Measurements from ENCODE around the gene TCERG1L. TPM values are rescaled to one million over a fixed set of nuclear protein-coding genes. Genes with fewer than 3 reads are reported as not detected.

The TCERG1L gene
- total RNA-seq, 1 donor from 2014 or later: 2.7 TPM

DNA sequence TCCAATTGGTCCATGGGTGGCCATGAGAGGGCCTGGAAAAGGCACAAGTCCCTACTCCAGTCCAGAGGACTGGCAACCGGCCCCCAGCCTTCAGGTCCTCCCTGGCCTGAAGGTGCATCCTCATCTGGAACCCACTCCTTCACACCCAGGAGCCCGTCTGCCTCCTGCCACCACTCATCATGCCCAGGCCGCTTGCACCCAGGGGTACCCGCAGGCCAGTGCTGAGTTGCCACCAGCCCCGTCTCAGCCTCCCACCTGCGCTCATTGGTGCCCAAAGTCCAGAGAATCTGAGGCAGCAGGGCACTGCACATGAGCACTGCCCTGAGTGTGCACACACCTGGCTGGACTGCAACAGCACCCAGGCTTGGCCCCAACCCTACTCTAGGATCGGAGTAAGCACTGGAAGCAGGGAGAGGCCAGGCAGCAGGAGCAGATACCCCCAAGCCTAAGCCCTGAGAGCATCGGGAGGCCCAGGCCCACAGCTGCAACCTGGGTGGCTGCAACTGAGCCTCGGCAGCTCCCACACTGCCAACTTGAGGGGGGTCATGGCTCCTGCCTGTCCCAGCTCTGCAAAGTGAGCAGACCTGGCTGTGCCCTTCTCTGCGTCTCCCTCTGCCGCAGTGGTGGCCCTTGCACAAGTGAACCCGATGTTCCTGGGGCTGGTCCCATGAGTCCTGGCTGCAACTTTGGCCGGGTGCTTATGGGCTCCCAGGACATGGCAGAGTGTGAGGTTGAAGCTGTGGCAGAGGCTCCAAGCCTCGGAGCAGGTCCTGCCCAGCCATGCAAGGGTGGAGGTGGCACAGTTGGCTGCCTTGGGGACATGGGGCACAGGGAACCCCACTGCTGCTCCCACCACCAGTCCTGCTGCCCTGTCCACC, 44.3 kb downstream of the TCERG1L start:
- Mint-ChIP-seq H3K27ac (no peak overlapping the region), H3K4me3 (no peak overlapping the region), H3K27me3 (peaks cover 7% of the 10 kb centered on the region), H3K36me3 (no peaks in the 10 kb centered on the region), H3K9me3 (no peaks in the 10 kb centered on the region), H3K4me1 (ENCODE audit: unreplicated experiment) (no peaks in the 10 kb centered on the region)
- TF ChIP-seq, protein P1, sequence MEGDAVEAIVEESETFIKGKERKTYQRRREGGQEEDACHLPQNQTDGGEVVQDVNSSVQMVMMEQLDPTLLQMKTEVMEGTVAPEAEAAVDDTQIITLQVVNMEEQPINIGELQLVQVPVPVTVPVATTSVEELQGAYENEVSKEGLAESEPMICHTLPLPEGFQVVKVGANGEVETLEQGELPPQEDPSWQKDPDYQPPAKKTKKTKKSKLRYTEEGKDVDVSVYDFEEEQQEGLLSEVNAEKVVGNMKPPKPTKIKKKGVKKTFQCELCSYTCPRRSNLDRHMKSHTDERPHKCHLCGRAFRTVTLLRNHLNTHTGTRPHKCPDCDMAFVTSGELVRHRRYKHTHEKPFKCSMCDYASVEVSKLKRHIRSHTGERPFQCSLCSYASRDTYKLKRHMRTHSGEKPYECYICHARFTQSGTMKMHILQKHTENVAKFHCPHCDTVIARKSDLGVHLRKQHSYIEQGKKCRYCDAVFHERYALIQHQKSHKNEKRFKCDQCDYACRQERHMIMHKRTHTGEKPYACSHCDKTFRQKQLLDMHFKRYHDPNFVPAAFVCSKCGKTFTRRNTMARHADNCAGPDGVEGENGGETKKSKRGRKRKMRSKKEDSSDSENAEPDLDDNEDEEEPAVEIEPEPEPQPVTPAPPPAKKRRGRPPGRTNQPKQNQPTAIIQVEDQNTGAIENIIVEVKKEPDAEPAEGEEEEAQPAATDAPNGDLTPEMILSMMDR (conservative IDR thresholded peaks at IDR 0.05): no peak
- DNase-seq (ENCODE audit: extremely low spot score, unreplicated experiment): peak; percentile 43

DNA sequence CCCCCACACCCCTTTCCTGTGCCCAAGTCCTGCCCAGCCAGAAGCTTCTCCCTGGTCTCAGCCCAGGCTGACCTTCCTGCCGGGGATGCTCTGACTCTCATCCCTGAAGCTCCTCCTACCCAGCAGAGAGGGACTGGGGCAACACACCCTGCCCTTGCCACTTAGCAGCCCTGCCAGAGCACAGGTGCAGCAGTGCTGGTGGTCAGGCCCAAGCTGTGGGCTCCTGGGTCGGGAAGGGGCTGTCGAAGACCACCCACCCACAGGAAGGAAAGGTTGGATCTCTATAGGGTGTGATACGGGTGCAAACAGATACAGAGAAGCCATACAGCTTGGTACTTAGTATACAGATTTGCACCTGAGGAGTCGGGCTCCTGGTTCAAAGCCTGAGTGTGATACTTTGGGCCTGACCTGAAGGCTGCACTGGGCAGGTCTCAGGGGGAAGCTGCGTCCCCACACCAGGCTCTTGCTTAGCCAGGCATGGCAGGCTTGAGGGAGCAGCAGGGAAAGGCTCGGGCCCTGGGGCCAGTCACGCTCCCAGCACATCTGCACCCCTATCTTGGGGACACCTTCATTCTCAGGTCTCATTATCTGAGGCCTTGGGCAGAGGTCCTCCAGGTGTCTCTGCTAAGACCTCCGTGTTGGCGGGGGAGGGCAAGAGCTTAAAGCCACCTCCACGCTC, 47.3 kb downstream of the TCERG1L start:
- no peaks in the 10 kb centered on the region for H3K36me3 Mint-ChIP-seq
- no peak overlapping the region for H3K27ac Mint-ChIP-seq
- no peaks in the 10 kb centered on the region for H3K4me1 Mint-ChIP-seq (ENCODE audit: unreplicated experiment)

DNA sequence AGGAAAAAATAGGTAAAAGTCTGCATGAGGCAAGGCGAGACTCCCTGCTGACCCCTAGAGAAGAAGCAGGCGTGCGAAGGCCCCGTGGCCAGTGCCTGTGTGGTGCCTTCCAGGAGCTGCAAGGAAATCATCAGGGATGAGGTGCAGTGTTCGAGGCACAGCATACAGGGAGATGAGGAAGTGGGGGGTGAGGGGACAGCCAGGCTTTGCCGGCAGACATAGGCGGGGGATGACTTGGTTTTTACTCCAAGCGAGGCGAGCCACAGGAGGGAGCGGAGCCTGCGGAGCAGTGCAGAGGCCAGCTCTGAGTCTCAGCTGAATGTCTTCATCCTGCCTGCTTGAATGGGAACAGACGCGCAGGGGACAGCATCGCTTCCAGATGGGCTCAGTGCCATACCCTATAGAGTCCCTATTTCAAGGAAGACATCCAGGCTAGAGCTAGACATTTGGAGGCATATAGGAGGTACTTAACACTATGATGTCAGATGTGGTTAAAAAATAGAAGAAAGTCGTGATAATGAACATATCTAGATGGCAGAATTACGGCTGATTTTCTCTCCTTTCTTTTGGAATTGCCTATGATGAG, 49.5 kb downstream of the TCERG1L start:
- H3K4me3 Mint-ChIP-seq: no peak overlapping the region
- H3K36me3 Mint-ChIP-seq: no peaks in the 10 kb centered on the region
- H3K4me1 Mint-ChIP-seq (ENCODE audit: unreplicated experiment): no peaks in the 10 kb centered on the region
- peaks cover 7% of the 10 kb centered on the region for H3K27me3 Mint-ChIP-seq
- no peaks in the 10 kb centered on the region for H3K9me3 Mint-ChIP-seq
- H3K27ac Mint-ChIP-seq: no peak overlapping the region
- TF ChIP-seq, protein P1 (conservative IDR thresholded peaks at IDR 0.05): no peak
- DNase-seq (ENCODE audit: extremely low spot score, unreplicated experiment): no peak

More for the DNA sequence above, 47.3 kb downstream of the TCERG1L start:
- DNase-seq (ENCODE audit: extremely low spot score, unreplicated experiment): no peak
- H3K27me3 Mint-ChIP-seq: peaks cover 7% of the 10 kb centered on the region
- H3K4me3 Mint-ChIP-seq: no peak overlapping the region
- TF ChIP-seq, protein P1 (conservative IDR thresholded peaks at IDR 0.05): no peak
- no peaks in the 10 kb centered on the region for H3K9me3 Mint-ChIP-seq

DNA sequence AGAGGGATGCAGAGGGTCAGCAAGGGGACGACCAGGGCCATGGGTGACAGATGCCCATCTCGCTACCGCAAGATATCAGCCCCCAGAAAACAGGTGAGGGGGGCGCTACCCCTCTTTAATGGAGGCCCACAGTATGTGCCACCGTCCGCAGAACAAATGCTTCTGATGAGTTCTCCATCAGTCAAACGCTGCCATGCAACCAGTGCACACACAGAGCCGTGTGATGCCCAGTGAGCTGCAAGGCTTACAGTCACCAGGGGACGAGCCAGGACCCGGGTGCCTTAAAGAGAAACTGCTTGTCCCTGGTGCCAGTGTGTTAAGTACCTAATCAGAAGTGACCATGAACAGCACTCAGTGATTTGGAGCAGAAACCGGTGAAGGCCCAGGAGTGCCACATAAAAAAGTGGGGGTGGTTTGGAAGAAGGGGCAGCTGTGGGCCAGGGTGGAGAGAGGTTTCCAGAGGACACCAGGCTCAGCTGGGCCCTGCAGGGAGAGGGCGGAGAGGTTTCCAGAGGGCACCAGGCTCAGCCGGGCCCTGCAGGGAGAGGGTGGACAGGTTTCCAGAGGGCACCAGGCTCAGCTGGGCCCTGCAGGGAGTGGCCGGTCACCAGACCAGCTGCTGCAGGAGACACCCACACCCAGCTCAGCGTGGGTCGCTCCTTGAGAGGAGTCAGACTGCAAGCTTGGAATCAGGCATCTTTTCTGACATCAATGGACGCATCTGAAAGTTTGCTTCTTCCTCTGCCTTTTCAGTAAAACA, 50.9 kb downstream of the TCERG1L start:
- H3K4me1 Mint-ChIP-seq (ENCODE audit: unreplicated experiment): peaks cover 1% of the 10 kb centered on the region
- TF ChIP-seq, protein P1 (conservative IDR thresholded peaks at IDR 0.05): no peak
- no peak overlapping the region for H3K4me3 Mint-ChIP-seq
- no peak for DNase-seq (ENCODE audit: extremely low spot score, unreplicated experiment)
- no peaks in the 10 kb centered on the region for H3K9me3 Mint-ChIP-seq
- no peak overlapping the region for H3K27ac Mint-ChIP-seq
- H3K27me3 Mint-ChIP-seq: no peaks in the 10 kb centered on the region
- no peaks in the 10 kb centered on the region for H3K36me3 Mint-ChIP-seq

DNA sequence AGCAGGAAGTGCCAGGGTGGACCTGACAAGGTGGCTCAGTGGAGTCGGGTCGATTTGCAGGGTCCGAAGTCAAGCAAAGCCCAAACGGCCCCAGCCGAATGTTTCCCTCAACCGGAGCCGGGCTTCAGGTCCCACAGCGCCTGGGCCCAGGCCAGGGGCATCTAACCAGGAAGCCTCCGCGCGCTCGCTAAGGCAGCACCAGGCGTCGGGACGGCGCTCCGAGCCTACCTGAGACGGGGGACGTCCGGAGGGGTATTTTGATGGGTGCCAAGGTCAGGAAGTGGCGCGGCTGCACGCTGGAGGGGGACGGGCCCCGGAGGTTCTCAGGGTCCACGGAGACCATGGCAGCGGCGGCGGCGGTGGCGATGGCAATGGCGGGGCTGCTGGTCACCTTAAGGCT, 51.5 kb downstream of the TCERG1L start:
- TF ChIP-seq, protein P1 (conservative IDR thresholded peaks at IDR 0.05): no peak
- no peaks in the 10 kb centered on the region for H3K36me3 Mint-ChIP-seq
- no peak overlapping the region for H3K4me3 Mint-ChIP-seq
- H3K9me3 Mint-ChIP-seq: no peaks in the 10 kb centered on the region
- no peak for DNase-seq (ENCODE audit: extremely low spot score, unreplicated experiment)
- H3K27me3 Mint-ChIP-seq: no peaks in the 10 kb centered on the region
- H3K4me1 Mint-ChIP-seq (ENCODE audit: unreplicated experiment): peaks cover 5% of the 10 kb centered on the region
- no peak overlapping the region for H3K27ac Mint-ChIP-seq

Data from type B pancreatic cell (in vitro differentiated cells).